Measurements from ENCODE around the gene SYNJ1.

- no peak for TF ChIP-seq CHD1 (IDR thresholded peaks at IDR 0.05; ENCODE audit: low read depth, low read length)
- TF ChIP-seq, protein P1, sequence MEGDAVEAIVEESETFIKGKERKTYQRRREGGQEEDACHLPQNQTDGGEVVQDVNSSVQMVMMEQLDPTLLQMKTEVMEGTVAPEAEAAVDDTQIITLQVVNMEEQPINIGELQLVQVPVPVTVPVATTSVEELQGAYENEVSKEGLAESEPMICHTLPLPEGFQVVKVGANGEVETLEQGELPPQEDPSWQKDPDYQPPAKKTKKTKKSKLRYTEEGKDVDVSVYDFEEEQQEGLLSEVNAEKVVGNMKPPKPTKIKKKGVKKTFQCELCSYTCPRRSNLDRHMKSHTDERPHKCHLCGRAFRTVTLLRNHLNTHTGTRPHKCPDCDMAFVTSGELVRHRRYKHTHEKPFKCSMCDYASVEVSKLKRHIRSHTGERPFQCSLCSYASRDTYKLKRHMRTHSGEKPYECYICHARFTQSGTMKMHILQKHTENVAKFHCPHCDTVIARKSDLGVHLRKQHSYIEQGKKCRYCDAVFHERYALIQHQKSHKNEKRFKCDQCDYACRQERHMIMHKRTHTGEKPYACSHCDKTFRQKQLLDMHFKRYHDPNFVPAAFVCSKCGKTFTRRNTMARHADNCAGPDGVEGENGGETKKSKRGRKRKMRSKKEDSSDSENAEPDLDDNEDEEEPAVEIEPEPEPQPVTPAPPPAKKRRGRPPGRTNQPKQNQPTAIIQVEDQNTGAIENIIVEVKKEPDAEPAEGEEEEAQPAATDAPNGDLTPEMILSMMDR (conservative IDR thresholded peaks at IDR 0.05; ENCODE audit: low read depth, low read length): no peak
- no peak for TF ChIP-seq POLR2A (IDR thresholded peaks at IDR 0.05; ENCODE audit: low read depth, low read length)
- TF ChIP-seq RFX5 (IDR thresholded peaks at IDR 0.05; ENCODE audit: low read depth, low read length): no peak
- TF ChIP-seq, protein P2, sequence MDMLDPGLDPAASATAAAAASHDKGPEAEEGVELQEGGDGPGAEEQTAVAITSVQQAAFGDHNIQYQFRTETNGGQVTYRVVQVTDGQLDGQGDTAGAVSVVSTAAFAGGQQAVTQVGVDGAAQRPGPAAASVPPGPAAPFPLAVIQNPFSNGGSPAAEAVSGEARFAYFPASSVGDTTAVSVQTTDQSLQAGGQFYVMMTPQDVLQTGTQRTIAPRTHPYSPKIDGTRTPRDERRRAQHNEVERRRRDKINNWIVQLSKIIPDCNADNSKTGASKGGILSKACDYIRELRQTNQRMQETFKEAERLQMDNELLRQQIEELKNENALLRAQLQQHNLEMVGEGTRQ (IDR thresholded peaks at IDR 0.05; ENCODE audit: low read depth, low read length): no peak
- no peak for TF ChIP-seq MAFK (IDR thresholded peaks at IDR 0.05; ENCODE audit: low read depth, low read length)
- TF ChIP-seq RAD21 (IDR thresholded peaks at IDR 0.05; ENCODE audit: low read length): no peak
- no peak for TF ChIP-seq MXI1 (IDR thresholded peaks at IDR 0.05; ENCODE audit: borderline replicate concordance, low read depth, low read length)
These were observed 114.8 kb downstream of the SYNJ1 start for GRCh38 chr21:32612999-32613337.
